ENCODE results near the gene NTNG2. TPM values are rescaled to one million over a fixed set of nuclear protein-coding genes. Genes with fewer than 3 reads are reported as not detected.
"Not testable (repeated sequence)": the region's sequence is repeated elsewhere in the genome, so short reads cannot be mapped to it uniquely, and the experiment has no call there.

NTNG2 gene, protein sequence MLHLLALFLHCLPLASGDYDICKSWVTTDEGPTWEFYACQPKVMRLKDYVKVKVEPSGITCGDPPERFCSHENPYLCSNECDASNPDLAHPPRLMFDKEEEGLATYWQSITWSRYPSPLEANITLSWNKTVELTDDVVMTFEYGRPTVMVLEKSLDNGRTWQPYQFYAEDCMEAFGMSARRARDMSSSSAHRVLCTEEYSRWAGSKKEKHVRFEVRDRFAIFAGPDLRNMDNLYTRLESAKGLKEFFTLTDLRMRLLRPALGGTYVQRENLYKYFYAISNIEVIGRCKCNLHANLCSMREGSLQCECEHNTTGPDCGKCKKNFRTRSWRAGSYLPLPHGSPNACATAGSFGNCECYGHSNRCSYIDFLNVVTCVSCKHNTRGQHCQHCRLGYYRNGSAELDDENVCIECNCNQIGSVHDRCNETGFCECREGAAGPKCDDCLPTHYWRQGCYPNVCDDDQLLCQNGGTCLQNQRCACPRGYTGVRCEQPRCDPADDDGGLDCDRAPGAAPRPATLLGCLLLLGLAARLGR
- 1 to 10 TPM; 1.2 TPM for total RNA-seq

DNA sequence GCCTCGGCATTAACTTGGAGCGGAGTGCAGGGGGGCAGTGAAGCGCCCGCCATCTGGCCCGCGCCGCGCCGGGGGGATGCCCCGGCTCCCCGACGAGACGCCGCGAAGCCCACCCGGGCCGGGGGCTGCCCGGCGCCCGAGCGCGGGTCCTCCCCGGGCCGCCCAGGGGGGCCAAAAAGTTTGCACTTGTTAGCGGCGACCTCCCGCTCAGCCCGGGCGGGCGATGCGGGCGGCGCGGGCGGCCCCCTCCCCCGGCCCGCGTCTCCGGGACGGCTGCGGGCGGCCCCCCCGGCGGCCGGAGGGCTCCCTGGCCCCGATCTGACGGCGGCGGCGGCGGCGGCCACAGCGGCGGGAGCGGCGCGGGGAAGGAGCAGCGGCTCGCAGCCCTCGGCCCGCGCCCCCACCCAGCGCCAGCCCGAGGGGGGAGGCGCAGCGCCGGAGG lies at the start of gene NTNG2:
Gene NTNG2 (plus strand): TSS at position 316 of the 442 bp plus-strand sequence. CDS start 4,774 bp downstream, outside the sequence.
- POLR2A ChIA-PET, result no interaction called here
- CTCF ChIA-PET, result interaction anchor here (0.9 kb wide), 1 partner anchor 79 kb away, joined by 3 read pairs; no protein-coding TSS in a partner anchor

DNA sequence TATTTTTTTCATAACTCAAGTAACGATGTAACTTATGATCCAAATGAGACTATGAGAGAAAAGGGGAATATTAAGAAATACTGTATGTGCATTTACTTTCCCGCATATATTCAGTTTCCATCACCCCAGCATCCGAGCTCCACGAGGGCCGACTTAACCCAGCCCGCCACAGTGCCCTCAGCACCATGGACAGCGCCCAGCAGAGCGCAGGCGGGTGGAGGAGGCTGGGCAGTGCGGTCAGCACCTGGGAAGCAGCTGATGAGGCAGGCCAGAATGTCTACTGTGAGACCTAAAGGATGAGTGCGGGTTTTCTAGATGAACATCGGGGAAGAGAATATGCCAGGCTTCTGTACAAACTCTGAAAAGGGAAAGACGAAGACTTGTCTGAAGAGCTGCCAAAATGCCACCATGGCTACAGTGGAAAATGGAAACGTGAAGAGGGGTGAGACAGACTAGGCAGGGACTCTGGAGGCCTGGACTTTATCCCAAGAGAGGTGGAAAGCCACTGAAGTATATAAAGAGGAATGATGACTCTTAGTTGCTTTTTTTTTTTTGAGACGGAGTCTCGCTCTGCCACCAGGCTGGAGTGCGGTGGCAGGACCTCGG lies 47.7 kb upstream of the NTNG2 start:
- POLR2A ChIA-PET, result no interaction called here
- CTCF ChIA-PET, result no interaction called here

DNA sequence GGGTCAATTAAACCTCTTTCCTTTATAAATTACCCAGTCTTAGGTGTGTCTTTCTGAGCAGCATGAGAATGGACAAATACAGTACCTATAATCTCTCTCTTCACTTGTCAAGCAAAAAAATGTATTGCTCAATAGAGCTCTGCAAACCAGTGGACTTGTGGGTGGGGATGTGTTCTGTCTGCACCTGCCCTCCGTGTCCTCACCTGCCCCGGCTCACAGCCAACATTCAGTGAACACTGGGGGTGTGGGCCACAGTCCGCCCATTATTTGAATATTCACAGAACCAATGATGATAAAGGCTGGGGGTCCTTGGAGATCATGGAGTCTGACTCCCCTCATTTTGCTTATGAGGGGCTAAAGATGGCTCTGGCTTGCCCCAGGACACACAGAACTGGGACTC lies 45.3 kb upstream of the NTNG2 start:
- POLR2A ChIA-PET, result no interaction called here
- CTCF ChIA-PET, result no interaction called here

DNA sequence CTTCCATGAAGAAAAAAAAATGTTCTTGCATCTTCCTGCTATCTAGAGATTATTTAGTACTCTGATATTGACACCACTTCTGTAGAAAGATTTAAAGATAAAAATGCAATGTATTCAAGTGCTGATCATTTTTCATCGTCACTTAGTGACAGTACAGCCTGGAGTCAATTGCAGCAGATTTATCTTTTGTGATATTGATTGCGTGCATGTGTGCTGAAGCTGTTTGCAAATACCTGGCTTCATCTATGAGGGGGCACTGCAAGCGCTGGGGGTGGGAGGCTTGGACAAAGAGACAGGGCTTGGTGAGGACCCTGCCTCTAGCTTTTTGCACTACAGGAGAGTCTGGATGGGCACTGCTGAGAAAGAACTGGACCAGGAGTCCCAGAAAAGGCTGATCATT lies 44.2 kb upstream of the NTNG2 start:
- ChIA-PET CTCF (interaction anchor here (0.8 kb wide), 1 partner anchor 355 kb away, joined by 3 read pairs; no protein-coding TSS in a partner anchor), POLR2A (no interaction called here)

DNA sequence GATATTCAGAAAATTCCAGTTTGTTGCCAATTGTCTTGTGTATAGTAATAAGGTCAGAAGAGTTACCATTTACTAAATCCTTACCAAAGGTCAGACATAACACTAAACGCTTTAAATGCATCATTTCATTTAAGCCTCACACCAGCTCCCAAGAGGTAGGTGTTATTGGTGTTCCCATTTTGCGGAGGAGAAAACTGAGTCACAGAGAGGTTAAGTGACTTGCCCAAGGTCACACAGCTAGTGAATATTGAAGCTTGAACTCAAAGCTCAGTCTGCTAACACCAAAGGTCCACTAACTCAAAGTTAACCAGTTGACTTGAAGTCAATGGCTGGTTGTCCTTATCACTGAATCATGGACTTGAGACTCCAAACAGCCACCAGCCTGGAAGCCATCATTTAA lies 40.8 kb upstream of the NTNG2 start:
- ChIA-PET POLR2A (no interaction called here), CTCF (no interaction called here)

DNA sequence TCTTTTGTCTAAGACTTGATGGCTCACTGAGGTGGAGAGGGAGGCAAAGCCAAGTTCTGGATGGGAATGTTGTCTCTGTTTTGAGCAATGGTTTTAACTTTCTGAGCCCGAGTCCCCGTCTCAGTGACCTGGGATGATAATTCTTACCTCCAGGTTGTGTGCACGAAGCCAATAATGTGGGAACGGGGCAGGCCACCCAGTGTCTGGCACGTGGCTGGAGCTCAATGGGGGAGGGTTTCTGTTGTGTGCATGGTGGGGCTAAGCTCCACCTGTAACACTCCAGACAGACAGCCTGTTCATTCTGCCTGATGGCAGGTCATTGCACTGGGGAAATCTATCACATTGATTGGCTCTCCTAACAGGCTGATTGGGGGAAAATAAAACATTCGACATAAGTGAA lies 37.1 kb upstream of the NTNG2 start:
- CTCF ChIA-PET, result no interaction called here
- POLR2A ChIA-PET, result no interaction called here

DNA sequence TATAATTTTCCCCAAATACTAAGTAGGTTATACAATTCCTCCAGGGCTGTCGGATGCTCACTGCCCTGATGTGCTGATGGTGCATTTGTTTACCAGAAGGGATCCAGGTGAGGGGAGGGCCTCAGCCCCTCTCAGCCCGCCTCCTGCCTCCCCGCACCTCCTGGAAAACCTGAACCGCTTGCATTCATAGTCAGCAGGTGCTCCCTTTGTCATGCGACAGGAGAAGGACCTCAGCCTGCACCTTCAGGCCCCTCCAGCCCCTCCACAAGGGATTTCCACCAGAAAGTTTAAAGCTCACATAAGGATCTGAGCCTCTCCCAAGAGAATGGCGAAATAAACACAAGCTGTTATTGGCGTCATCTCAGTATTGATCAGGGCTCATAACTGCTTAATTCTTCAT lies 36.5 kb upstream of the NTNG2 start:
- POLR2A ChIA-PET, result no interaction called here
- CTCF ChIA-PET, result interaction anchor here (1.3 kb wide), 1 partner anchor 36 kb away, joined by 3 read pairs; no protein-coding TSS in a partner anchor

DNA sequence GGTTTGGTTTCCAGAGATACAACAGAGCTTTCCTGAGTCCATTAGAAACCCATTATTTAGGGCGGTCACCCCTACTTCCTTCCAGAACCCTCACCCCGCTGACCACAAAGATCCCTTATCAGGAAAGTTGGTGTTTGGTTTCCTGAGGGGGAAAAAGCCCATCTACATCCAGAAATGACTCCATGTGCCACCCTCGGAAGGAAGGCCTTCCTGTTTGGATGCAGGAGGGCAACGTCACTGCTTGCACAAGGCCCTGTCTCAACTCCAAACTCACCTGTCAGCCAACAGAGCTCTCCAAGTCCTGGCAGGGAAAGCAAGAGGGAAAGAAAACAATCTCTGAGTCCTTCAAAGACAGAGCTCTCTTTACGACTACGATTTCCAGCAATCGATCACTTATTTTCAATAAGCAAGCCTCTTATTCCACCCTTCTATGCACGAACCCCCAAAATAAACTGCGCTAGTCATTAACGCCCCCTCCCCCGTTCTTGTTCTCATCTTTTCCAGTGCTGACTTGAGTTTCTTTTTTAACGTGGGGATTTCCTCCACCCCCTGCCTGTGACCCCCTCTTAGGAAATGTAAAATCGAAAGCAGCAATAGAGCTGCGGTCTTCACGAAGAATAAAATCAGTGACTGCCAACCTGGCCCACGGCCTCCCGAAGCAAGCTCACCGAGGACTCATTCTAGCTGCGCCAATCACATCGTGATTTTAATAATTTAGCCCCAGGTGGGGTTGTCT lies 35.7 kb upstream of the NTNG2 start:
- ChIA-PET POLR2A (no interaction called here), CTCF (interaction anchor here (0.6 to 1.3 kb wide), 3 partner anchors 21 to 82 kb away, joined by 3 read pairs; no protein-coding TSS in a partner anchor)

DNA sequence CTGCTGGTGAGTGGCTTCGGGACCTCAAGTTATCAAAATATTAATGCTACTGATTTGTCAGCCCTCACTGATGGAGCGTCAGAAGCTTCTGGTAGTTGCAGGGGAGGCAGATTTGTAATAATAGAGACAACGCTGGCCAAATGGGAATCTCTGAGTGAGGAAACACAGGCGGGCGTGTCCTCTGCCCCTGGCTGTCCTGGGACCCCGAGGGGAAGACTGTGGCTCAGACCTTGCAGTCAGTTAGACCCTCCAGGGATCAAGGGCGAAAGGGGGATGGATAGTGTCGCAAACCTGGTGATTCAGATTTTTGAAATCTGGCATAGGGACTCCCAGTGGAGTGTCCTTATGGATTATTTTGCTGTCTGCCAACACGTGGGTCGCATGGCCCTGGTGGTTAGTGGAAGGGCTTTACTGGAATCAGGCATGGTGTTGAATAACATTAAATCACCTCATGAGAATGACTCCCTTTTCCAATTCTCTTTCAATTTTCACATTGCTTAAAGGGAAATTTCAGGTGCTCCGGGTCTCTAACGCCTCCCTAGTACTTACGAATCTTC lies 35.1 kb upstream of the NTNG2 start:
- ChIA-PET POLR2A (interaction anchor here (0.7 kb wide), 1 partner anchor 603 kb away, joined by 3 read pairs; no protein-coding TSS in a partner anchor), CTCF (interaction anchor here (0.6 to 1.3 kb wide), 3 partner anchors 21 to 81 kb away, joined by 3 read pairs; no protein-coding TSS in a partner anchor)

DNA sequence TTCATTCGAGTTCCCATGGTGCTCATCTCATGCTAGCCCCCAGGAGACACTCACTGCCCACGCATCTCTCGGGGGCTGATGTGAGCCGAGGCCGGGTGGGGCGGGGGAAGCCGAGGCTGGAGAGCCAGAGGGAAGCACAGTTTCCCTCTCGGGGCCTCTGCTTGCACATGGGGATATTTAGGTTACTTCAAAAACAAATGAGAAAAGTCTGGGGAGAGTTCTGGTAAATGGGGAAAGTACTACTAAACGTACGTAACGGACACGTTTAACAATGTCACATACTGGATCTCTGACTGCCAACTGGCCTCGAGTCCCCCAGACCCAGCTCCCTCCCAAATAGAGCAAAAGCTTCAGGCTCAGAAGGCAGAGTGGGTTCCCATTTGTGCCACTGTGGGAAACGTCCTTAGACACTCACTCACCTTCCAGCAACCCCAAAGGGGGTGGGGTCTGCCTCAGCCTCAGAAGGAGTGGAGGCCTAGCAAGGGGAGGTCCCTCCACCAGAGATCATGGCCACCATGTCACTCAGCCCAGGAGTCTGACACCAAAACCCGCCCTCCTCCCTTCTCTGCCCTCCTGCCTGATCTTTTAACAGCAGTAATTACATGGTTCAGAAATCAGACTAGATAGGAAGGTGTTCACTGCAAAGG lies 33.8 kb upstream of the NTNG2 start:
- ChIA-PET CTCF (no interaction called here), POLR2A (no interaction called here)

DNA sequence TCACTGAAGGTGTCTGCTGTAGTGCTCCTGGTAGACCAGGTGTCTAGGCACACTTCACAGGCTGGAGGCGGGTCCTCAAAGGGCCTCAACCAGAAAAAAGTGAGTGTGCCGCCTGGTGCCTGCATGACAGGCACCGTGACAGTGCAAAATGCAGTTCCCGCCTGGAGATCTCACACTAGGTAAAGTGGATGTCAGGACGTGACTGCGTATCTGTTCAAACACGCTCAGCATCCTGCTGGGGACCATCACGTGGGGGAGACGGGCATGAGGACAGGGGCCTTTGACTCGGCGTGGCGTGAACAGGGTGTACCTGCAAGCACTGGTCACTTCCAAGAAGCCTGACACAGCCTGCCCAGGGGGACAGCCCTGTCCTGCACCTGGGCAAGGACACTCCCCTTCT lies 32.3 kb upstream of the NTNG2 start:
- ChIA-PET CTCF (no interaction called here), POLR2A (no interaction called here)

DNA sequence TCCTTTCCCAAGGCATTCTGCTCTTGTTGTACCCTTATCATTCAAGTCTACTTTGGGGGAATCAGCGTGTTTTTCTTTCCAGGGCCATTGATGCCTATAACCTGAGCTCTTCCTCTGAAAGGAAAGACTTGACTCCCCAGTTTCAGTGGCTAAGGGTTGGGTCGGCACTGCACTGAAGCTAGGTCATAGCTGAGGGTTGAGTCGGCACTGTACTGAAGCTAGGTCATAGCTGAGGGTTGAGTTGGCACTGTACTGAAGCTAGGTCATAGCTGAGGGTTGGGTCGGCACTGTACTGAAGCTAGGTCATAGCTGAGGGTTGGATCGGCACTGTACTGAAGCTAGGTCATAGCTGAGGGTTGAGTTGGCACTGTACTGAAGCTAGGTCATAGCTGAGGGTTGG lies 27.8 kb upstream of the NTNG2 start:
- CTCF ChIA-PET, result interaction anchor here (1.5 kb wide), 1 partner anchor 15 kb away, joined by 3 read pairs; no protein-coding TSS in a partner anchor
- POLR2A ChIA-PET, result not testable (repeated sequence)

DNA sequence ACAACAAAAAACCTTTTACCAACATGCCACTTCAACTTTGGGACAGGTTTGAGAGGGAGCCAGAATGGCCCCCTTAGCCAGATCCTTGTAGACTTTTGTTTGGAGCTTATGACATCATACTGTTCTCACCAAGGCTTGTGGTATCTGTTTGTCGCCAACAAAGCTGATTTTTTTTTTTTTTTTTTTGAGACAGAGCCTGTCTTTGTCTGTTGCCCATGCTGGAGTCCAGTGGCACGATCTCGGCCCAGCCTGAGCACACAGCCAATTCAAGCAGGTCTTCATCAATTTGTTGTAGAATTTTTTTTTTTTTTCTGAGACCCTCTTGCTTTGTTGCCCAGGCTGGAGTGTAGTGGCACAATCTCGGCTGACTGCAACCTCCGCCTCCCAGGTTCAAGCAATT lies 26.4 kb upstream of the NTNG2 start:
- CTCF ChIA-PET, result interaction anchor here (0.7 kb wide), 1 partner anchor 425 kb away, joined by 3 read pairs; no protein-coding TSS in a partner anchor
- POLR2A ChIA-PET, result no interaction called here

DNA sequence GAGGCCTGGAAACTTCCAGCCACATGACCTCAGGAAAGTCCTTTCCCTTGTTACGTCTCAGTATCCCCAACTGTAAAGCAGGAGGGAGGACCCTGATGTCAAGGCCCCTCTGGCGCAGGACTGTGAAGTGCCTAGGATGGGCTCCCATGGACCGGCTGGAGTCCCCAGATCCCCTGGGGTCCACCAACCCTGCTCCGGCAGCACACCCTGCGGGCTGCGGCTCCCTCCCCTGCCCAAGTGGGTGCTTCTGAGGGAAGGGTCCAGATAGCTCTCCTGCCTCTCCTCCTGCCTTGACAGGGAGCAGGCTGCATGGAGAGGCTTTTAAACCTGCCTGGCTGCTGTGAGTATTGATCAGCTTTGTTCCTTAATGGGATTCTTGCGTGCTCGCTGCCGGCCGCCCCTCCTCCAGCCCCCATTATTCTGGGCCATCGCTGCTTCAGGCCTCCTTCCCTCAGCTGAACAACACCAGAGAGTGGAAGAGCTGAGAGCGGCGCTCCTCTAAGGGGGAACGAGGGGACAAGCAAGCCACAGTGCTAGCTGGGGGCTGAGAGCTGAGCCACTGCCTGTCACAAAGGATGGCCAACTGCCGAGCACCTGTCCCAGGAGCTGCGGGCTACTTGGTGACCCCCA lies 25.6 kb upstream of the NTNG2 start:
- POLR2A ChIA-PET, result no interaction called here
- CTCF ChIA-PET, result interaction anchor here (0.7 kb wide), 1 partner anchor 426 kb away, joined by 3 read pairs; no protein-coding TSS in a partner anchor

DNA sequence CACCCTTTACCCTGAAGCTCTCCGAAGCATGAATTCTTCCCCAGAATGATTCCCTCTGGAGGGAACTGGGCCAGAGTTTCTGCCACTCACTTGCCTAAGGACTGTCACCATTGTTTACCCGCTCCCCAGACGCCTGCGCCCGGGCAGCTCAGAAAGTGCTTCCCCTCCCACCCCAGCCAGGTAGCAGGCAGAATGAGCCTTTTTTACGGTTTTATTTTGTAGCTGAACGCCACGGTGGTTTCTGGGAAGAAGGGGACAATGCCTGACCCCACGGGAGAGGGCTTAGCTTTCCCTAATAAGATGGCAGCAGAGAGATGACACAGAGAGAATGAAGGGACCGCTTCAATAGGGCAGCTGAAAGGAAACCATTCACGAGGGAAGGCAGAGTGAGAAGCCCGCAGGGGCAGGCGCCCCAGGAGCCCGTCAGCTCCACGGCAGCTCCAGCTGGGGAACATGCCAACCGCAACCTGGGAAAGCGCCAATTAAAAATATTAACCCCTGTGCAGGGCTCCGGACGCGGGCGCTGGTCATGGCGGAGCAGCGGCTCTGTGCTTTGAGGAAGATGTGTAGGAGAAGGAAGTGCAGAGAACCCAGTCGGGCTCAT lies 20.4 kb upstream of the NTNG2 start:
- ChIA-PET CTCF (no interaction called here), POLR2A (interaction anchor here (0.6 kb wide), 2 partner anchors 61 to 149 kb away, joined by 3 to 4 read pairs; partner anchors contain the start of gene MED27)

DNA sequence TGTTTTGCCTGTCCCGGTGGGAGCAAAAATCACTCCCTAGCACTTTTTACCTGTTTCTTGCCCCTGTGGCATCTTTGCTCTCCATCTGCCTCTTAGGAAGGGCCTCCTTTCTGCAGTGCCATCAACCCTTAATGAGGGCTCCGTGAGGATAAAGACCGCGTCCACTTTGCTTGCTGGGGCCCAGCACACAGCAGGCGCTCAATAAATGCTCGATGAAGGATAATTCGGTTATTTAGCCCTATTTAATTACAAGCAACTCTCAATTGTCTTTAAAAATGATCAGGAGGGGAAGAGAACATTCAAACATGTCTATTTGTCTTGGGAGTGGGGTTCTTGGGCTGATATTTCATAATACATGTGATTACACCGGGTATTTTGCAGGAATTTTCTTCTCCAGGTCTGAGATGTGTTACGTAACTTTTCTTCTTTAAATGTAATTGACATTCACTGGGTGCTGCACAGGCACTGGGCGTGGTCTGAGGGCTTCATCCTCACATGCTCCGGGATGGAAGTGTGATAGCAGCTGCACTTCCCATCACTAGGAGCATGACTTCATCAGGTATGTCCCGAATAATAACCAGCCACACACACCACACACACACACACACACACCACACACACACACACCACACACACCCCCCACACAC lies 19.8 kb upstream of the NTNG2 start:
- ChIA-PET POLR2A (no interaction called here), CTCF (no interaction called here)

DNA sequence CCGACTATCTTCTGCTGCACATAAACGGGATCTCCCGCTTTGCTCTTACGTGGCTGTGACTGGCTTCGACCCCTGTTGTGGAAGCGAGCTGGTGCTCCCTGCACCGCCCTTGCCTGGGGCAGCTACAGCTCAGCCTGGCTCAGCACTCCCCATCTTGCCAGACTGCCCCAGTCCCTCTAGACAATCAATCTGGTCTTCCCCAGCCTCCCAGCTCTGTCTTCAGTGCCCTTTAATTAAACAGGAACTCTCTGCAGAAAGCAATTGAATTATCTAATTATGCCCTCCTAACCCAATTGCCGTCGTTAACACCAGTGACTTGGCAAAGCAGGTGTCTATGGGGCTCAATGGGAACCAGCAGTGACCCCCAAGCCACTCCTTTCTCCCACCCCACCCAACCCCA lies 18.9 kb upstream of the NTNG2 start:
- ChIA-PET CTCF (no interaction called here), POLR2A (no interaction called here)

DNA sequence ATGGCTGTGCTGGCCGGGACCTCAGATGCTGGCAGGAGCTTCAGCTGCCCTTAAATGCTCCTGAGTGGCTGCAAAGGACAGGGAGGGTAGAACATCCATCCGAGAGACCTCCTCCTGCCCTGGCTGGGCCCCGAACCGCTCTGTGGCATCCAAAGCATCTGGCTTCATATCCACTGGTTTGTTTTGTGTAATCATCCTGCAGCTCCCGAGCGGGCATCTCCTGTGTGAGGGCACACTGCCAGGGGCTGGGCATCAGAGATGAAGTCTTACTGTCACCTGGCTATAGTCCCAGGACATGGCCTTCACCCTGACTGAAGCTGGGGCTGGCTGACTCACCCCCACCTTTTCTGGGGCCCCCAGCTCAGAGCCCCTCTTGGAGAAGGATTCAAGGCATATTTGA lies 18.5 kb upstream of the NTNG2 start:
- CTCF ChIA-PET, result no interaction called here
- POLR2A ChIA-PET, result no interaction called here

All from activated CD8-positive, alpha-beta memory T cell treated with anti-CD3 and anti-CD28 coated beads for 36 hours (primary cell).